ENCODE data around the gene L1TD1. TPM values are rescaled to one million over a fixed set of nuclear protein-coding genes. Genes with fewer than 3 reads are reported as not detected.

Gene L1TD1
- total RNA-seq, 1 experiment from 2014 or later: 0.20 TPM

DNA sequence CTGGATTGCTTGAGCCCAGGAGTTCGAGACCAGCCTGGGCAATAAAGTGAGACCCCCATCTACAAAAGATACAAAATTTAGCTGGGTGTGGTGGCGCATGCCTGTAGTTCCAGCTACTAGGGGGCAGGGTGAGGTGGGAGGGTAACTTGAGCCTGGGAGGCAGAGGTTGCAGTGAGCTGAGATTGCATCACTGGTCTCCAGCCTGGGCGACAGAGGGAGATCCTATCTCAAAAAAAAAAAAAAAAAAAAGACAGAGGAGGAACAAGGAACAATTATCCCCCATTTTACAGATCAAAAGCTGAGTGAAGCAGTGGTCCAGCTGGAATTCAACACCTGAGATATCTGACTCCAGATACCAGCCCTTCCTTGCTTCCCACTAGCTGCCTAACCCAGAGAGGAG, 34.8 kb downstream of the L1TD1 start:
- Histone ChIP-seq H4K20me1 (ENCODE audit: insufficient read depth) (no peaks in the 10 kb centered on the region), H3K4me3 (replicated peaks in 1 of 2; ENCODE audit: low read depth in 1 of 2, low read length in 2 of 2) (no peak overlapping the region), H3K9me2 (ENCODE audit: insufficient read depth) (no peaks in the 10 kb centered on the region), H3K27ac (ENCODE audit: low read depth, low read length) (no peak overlapping the region), H2AFZ (ENCODE audit: low read depth, low read length, poor library complexity, severe bottlenecking) (no peak overlapping the region), H3K4me1 (ENCODE audit: control insufficient read depth in 1 of 2, insufficient read depth in 2 of 2, low read length in 2 of 2) (peaks cover 16 to 37% of the 10 kb centered on the region in 2 experiments), H3K79me2 (ENCODE audit: insufficient read depth, low read length) (no peaks in the 10 kb centered on the region), H3K4me2 (ENCODE audit: low read length) (no peak overlapping the region), H3K27me3 (ENCODE audit: insufficient read depth, low read length) (no peaks in the 10 kb centered on the region), H3K9ac (ENCODE audit: low read length) (no peak overlapping the region), H3K36me3 (ENCODE audit: control insufficient read depth in 1 of 2, insufficient read depth in 2 of 2, low read length in 2 of 2) (no peaks in the 10 kb centered on the region), H3K9me3 (ENCODE audit: control insufficient read depth in 1 of 2, insufficient read depth in 1 of 2, low read depth in 1 of 2, low read length in 2 of 2) (no peaks in the 10 kb centered on the region)
- TF ChIP-seq EZH2 (IDR thresholded peaks at IDR 0.05): no peak
- no peak for TF ChIP-seq ELF1 (IDR thresholded peaks at IDR 0.05; ENCODE audit: borderline replicate concordance, low read depth)
- no peak for TF ChIP-seq CEBPB (IDR thresholded peaks at IDR 0.05; ENCODE audit: low read depth)
- TF ChIP-seq SIN3A (IDR thresholded peaks at IDR 0.05; ENCODE audit: low read depth): no peak
- TF ChIP-seq, protein P1, sequence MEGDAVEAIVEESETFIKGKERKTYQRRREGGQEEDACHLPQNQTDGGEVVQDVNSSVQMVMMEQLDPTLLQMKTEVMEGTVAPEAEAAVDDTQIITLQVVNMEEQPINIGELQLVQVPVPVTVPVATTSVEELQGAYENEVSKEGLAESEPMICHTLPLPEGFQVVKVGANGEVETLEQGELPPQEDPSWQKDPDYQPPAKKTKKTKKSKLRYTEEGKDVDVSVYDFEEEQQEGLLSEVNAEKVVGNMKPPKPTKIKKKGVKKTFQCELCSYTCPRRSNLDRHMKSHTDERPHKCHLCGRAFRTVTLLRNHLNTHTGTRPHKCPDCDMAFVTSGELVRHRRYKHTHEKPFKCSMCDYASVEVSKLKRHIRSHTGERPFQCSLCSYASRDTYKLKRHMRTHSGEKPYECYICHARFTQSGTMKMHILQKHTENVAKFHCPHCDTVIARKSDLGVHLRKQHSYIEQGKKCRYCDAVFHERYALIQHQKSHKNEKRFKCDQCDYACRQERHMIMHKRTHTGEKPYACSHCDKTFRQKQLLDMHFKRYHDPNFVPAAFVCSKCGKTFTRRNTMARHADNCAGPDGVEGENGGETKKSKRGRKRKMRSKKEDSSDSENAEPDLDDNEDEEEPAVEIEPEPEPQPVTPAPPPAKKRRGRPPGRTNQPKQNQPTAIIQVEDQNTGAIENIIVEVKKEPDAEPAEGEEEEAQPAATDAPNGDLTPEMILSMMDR (IDR thresholded peaks at IDR 0.05 in 2 of 3, conservative IDR thresholded peaks at IDR 0.05 in 1 of 3; ENCODE audit: borderline replicate concordance in 1 of 3, insufficient read depth in 1 of 3, low read depth in 2 of 3, low read length in 2 of 3): no peak
- no peak for TF ChIP-seq EGR1 (IDR thresholded peaks at IDR 0.05; ENCODE audit: low read depth)
- TF ChIP-seq SP1 (IDR thresholded peaks at IDR 0.05; ENCODE audit: low read depth): no peak
- TF ChIP-seq YY1 (IDR thresholded peaks at IDR 0.05; ENCODE audit: extremely low read depth, insufficient replicate concordance, low read depth, low read length): no peak
- TF ChIP-seq ZBTB33 (IDR thresholded peaks at IDR 0.05; ENCODE audit: extremely low read depth, insufficient replicate concordance, low read length): no peak
- TF ChIP-seq, protein P2, sequence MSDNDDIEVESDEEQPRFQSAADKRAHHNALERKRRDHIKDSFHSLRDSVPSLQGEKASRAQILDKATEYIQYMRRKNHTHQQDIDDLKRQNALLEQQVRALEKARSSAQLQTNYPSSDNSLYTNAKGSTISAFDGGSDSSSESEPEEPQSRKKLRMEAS (IDR thresholded peaks at IDR 0.05): no peak
- TF ChIP-seq EZH2phosphoT487 (IDR thresholded peaks at IDR 0.05; ENCODE audit: borderline replicate concordance): no peak
- no peak for TF ChIP-seq SRF (IDR thresholded peaks at IDR 0.05; ENCODE audit: low read depth)
- no peak for TF ChIP-seq POLR2A (IDR thresholded peaks at IDR 0.05; ENCODE audit: borderline replicate concordance, extremely low read depth, insufficient read depth, insufficient read length)
- no peak for TF ChIP-seq CBX3 (IDR thresholded peaks at IDR 0.05; ENCODE audit: low read depth)
- TF ChIP-seq ATF3 (IDR thresholded peaks at IDR 0.05): no peak
- TF ChIP-seq ZNF274 (IDR thresholded peaks at IDR 0.05; ENCODE audit: low read depth, low read length): no peak
- TF ChIP-seq, protein P3, sequence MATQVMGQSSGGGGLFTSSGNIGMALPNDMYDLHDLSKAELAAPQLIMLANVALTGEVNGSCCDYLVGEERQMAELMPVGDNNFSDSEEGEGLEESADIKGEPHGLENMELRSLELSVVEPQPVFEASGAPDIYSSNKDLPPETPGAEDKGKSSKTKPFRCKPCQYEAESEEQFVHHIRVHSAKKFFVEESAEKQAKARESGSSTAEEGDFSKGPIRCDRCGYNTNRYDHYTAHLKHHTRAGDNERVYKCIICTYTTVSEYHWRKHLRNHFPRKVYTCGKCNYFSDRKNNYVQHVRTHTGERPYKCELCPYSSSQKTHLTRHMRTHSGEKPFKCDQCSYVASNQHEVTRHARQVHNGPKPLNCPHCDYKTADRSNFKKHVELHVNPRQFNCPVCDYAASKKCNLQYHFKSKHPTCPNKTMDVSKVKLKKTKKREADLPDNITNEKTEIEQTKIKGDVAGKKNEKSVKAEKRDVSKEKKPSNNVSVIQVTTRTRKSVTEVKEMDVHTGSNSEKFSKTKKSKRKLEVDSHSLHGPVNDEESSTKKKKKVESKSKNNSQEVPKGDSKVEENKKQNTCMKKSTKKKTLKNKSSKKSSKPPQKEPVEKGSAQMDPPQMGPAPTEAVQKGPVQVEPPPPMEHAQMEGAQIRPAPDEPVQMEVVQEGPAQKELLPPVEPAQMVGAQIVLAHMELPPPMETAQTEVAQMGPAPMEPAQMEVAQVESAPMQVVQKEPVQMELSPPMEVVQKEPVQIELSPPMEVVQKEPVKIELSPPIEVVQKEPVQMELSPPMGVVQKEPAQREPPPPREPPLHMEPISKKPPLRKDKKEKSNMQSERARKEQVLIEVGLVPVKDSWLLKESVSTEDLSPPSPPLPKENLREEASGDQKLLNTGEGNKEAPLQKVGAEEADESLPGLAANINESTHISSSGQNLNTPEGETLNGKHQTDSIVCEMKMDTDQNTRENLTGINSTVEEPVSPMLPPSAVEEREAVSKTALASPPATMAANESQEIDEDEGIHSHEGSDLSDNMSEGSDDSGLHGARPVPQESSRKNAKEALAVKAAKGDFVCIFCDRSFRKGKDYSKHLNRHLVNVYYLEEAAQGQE (IDR thresholded peaks at IDR 0.05; ENCODE audit: low read depth): no peak
- no peak for TF ChIP-seq POLR2AphosphoS5 (IDR thresholded peaks at IDR 0.05; ENCODE audit: low read depth, low read length)
- no peak for TF ChIP-seq ZFX (IDR thresholded peaks at IDR 0.05)
- TF ChIP-seq TCF7L2 (IDR thresholded peaks at IDR 0.05; ENCODE audit: borderline replicate concordance, extremely low read depth, insufficient read depth, insufficient read length): no peak
- BruUV-seq (replicated peaks): no TSS peak
- CTCF ChIA-PET: no interaction called here
- RAD21 ChIA-PET (ENCODE audit: low non-redundant PET in 1 of 2, low total read pairs in 2 of 2, uncharacterized antibody in 2 of 2, unreplicated experiment in 2 of 2): no interaction called here
- intact Hi-C loops (cut with micrococcal nuclease): no loop called here
- DNase-seq (ENCODE audit: low read depth, low spot score) (no peak), ATAC-seq (no peak)
- POLR2A ChIA-PET: interaction anchor here (0.7 kb wide), 1 partner anchor 15 kb away, joined by 3 read pairs; no protein-coding TSS in a partner anchor
